Measurements from ENCODE around the gene VAMP2. TPM values are rescaled to one million over a fixed set of nuclear protein-coding genes. Genes with fewer than 3 reads are reported as not detected.

Gene VAMP2
- total and polyA plus RNA-seq, 9 of the 15 experiments (the other 6 are each of a cell fraction or from before 2014, with no cell fraction given), result 2.3 to 31.8 (median 6.0) TPM

DNA sequence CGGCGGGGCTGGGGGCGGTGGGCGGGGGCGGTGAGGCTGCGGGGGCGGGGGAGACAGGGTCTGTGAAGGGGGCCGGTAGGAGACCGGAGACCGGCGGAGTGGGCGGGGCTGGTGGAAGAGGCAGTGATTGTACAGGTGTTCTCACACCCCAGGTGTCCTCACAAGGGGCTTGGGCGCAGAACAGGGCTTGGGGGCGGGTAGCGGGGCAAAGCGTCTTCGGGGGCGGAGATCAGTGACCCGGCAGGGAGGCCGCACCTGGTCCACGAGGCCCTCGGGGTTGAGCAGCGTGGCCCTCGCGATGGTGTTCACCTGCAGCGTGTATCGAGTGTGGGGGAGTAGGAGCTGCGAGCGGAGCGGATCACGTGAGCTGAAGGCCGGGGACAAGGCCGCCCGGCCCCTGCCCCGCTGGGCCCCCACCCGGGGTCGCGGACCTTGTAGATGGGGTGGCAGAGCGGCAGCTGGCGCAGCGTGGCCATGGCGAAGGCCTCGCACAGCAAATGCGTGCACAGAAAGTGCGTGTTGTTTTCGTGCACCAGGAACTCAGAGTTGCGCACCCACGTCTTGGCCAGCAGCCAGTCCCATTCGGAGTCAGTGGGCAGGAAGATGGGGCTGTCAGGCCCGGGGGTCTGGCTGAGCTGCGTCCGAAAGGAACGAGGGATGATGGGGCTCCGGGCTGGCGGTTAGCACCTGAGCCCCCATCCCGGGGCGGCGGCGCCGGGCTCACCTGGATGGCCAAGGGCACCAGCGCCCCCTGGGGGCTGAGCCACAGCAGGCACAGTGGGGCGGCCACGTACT, 52.9 kb downstream of the VAMP2 start (continued):
- no peak for TF ChIP-seq HNRNPK (IDR thresholded peaks at IDR 0.05; ENCODE audit: low read depth, low read length, poor library complexity, severe bottlenecking)
- TF ChIP-seq NCOA6 (IDR thresholded peaks at IDR 0.05), result no peak
- no peak for TF ChIP-seq ZNF197 (CRISPR knock-in tag; IDR thresholded peaks at IDR 0.05; ENCODE audit: low read depth)
- no peak for TF ChIP-seq XRCC4 (IDR thresholded peaks at IDR 0.05; ENCODE audit: extremely low read depth, insufficient read depth, insufficient read length)
- no peak for TF ChIP-seq ILF3 (IDR thresholded peaks at IDR 0.05; ENCODE audit: borderline replicate concordance)
- peak in 1 of 2 experiments; percentile 31; a peak in 1 of 4 replicates for TF ChIP-seq KDM1A (IDR thresholded peaks at IDR 0.05)
- TF ChIP-seq ZNF3 (CRISPR knock-in tag; IDR thresholded peaks at IDR 0.05), result no peak
- TF ChIP-seq HDGF (IDR thresholded peaks at IDR 0.05), result no peak
- TF ChIP-seq ZNF76 (CRISPR knock-in tag; IDR thresholded peaks at IDR 0.05; ENCODE audit: borderline replicate concordance), result no peak
- no peak for TF ChIP-seq LEF1 (IDR thresholded peaks at IDR 0.05)
- TF ChIP-seq MCM7 (IDR thresholded peaks at IDR 0.05), result no peak
- TF ChIP-seq RAD51 (IDR thresholded peaks at IDR 0.05; ENCODE audit: borderline replicate concordance, low read depth), result peak; percentile 40; the same call in 1 of the 2 replicates
- TF ChIP-seq SMC3 (conservative IDR thresholded peaks at IDR 0.05; ENCODE audit: insufficient read depth, low read depth, low read length), result peak; percentile 68; the same call in 1 of the 2 replicates
- no peak for TF ChIP-seq ZNF282 (CRISPR knock-in tag; IDR thresholded peaks at IDR 0.05)
- no peak for TF ChIP-seq SUPT5H (IDR thresholded peaks at IDR 0.05)
- TF ChIP-seq GATA2 (CRISPR knock-in tag; IDR thresholded peaks at IDR 0.05), result no peak
- TF ChIP-seq ZNF175 (CRISPR knock-in tag; IDR thresholded peaks at IDR 0.05; ENCODE audit: low read depth), result no peak
- peak; percentile 68 to 86 for TF ChIP-seq RAD21 (CRISPR knock-in tag; conservative IDR thresholded peaks at IDR 0.05 in 1 of 2, IDR thresholded peaks at IDR 0.05 in 1 of 2)
- no peak for TF ChIP-seq SIN3A (IDR thresholded peaks at IDR 0.05; ENCODE audit: borderline replicate concordance in 2 of 2, control insufficient read depth in 1 of 2, low read depth in 2 of 2, low read length in 2 of 2)
- TF ChIP-seq ZNF696 (CRISPR knock-in tag; conservative IDR thresholded peaks at IDR 0.05), result no peak
- no peak for TF ChIP-seq ZNF431 (CRISPR knock-in tag; IDR thresholded peaks at IDR 0.05)
- TF ChIP-seq, protein P1, sequence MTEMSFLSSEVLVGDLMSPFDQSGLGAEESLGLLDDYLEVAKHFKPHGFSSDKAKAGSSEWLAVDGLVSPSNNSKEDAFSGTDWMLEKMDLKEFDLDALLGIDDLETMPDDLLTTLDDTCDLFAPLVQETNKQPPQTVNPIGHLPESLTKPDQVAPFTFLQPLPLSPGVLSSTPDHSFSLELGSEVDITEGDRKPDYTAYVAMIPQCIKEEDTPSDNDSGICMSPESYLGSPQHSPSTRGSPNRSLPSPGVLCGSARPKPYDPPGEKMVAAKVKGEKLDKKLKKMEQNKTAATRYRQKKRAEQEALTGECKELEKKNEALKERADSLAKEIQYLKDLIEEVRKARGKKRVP (CRISPR knock-in tag; IDR thresholded peaks at IDR 0.05), result no peak
- TF ChIP-seq ZNF584 (CRISPR knock-in tag; IDR thresholded peaks at IDR 0.05; ENCODE audit: low read depth), result no peak
- no peak for TF ChIP-seq WHSC1 (IDR thresholded peaks at IDR 0.05; ENCODE audit: low read length)
- TF ChIP-seq, protein P2, sequence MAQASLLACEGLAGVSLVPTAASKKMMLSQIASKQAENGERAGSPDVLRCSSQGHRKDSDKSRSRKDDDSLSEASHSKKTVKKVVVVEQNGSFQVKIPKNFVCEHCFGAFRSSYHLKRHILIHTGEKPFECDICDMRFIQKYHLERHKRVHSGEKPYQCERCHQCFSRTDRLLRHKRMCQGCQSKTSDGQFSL (CRISPR knock-in tag; IDR thresholded peaks at IDR 0.05), result no peak
- TF ChIP-seq, protein P2 (tag; IDR thresholded peaks at IDR 0.05), result no peak
- TF ChIP-seq RHOXF2B (CRISPR knock-in tag; conservative IDR thresholded peaks at IDR 0.05), result no peak
- TF ChIP-seq BRD9 (IDR thresholded peaks at IDR 0.05; ENCODE audit: low read depth, partially characterized antibody), result no peak
- TF ChIP-seq TEAD4 (IDR thresholded peaks at IDR 0.05; ENCODE audit: low read length), result no peak
- TF ChIP-seq TEAD4 (CRISPR knock-in tag; IDR thresholded peaks at IDR 0.05; ENCODE audit: borderline replicate concordance), result no peak
